ENCODE results near the gene FOXL2. TPM values are rescaled to one million over a fixed set of nuclear protein-coding genes. Genes with fewer than 3 reads are reported as not detected.
A peak's percentile ranks its signal among the peaks of the same experiment; 100 is the strongest.
"Not testable (repeated sequence)": the region's sequence is repeated elsewhere in the genome, so short reads cannot be mapped to it uniquely, and the experiment has no call there.

FOXL2 gene
- total RNA-seq, 4 donors from 2014 or later: not detected

- peak in 1 of 3 donors; percentile 16 for TF ChIP-seq CTCF (IDR thresholded peaks at IDR 0.05)
- ATAC-seq (ENCODE audit: low FRiP score) (peak; percentile 76), DNase-seq (ENCODE audit: low spot score) (peak; percentile 84)
These were observed 23.4 kb downstream of the FOXL2 start for GRCh38 chr3:138923531-138923994.

GRCh38 chr3:138922400-138922799 lies 24.5 kb downstream of the FOXL2 start:
- not testable (repeated sequence) for ATAC-seq (ENCODE audit: low FRiP score); DNase-seq (ENCODE audit: low spot score)

DNA sequence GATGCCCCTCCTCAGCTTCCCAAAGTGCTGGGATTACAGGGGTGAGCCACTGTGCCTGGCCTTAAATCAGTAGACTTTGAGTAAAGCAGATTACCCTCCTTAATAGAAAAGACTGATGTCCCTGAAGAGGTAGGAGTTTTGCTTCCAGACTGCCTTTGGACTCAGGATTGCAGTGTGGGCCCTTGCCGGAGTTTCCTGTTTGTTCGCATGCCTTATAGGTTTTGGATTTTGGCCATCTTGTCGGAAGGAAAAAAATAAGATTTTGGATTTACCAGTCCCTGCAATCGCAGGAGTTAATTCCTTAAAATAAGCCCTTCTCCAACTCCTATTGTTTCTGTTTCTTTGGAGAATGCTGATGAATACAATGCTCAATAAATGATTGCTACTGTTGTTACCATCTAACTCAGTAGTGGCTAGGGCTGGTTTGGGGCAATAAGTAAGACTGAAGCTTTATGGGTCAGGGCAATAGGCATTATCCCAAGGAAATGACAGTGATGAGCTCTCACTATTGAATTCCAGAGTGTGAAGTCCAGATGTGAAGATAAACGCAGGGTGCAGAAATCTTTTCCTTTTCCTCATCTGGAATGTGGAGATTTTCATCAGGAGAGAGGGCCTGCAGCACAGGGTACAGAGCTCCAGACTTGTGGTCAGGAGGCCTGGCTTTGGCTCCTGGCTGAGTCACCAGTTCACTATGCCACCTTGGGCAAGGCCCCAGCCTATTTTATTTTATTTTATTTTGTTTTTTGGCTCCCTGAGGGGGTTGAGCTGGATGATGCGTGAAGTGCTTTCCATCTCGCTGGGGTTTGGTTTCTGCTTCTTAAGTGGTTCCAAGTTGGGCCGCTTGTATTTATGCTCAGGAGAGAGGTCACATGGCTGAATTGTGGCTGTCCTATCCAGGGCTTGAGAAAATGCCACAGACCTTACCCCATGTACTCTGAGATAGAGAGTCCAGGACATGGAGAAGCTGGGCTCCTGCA lies 25.3 kb downstream of the FOXL2 start:
- TF ChIP-seq CTCF (IDR thresholded peaks at IDR 0.05): no peak
- no peak for ATAC-seq (ENCODE audit: low FRiP score)
- DNase-seq (ENCODE audit: low spot score): no peak

DNA sequence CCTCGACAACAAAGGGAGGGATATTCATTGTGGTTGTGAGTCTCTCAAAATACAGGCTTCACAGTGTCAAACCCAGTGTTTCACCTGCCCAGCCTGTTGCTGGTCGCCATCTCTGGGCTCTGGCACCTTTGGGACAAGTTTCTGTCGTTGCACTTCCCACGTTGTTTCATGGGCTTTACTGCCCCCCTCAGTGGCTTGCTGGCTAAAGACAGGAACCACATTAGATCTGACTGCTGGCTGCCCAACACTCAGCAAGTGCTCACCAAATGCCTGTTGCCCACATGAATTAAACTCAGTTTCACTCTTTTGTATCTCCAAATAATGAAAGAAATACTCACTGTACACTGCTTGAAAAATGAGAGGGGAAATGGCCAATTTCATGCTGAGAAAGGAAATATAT lies 27.6 kb downstream of the FOXL2 start:
- no peak for TF ChIP-seq CTCF (IDR thresholded peaks at IDR 0.05)
- ATAC-seq (ENCODE audit: low FRiP score) (no peak), DNase-seq (ENCODE audit: low spot score) (no peak)

GRCh38 chr3:138916824-138917223 lies 30.1 kb downstream of the FOXL2 start:
- no peak for TF ChIP-seq CTCF (IDR thresholded peaks at IDR 0.05)
- no peak for ATAC-seq (ENCODE audit: low FRiP score)

GRCh38 chr3:138915503-138916498 lies 31.1 kb downstream of the FOXL2 start:
- peak; percentile 98 for ATAC-seq (ENCODE audit: low FRiP score)
- peak; percentile 86 for DNase-seq (ENCODE audit: low spot score)
- TF ChIP-seq CTCF (IDR thresholded peaks at IDR 0.05): peak in 2 of 3 donors; percentile 92

More at GRCh38 chr3:138916824-138917223, 30.1 kb downstream of the FOXL2 start:
- no peak for DNase-seq (ENCODE audit: low spot score)
